A673 (cell line): Measurements from ENCODE around the gene ZPBP2.

Source experiments
- CTCF ChIP-seq: fragments of 300-800, 200-600 bp; sonication (generic); conservative IDR thresholded peaks from 2 replicates; pipeline ENCODE4 v1.5.1; 2017; ENCODE audit warnings: low read depth, mild to moderate bottlenecking, antibody characterized with exemption, low read length, moderate library complexity, mixed read lengths
- EZH2 ChIP-seq: fragments of 200-600 bp; sonication (generic); IDR thresholded peaks from 2 replicates; pipeline ENCODE4 v1.6.1; 2017; ENCODE audit warnings: borderline replicate concordance, low read depth, mild to moderate bottlenecking, mixed read lengths, antibody characterized with exemption, low read length; ENCODE audit not compliant: poor library complexity, severe bottlenecking

GRCh38 chr17:39925282-39926134 lies 57.5 kb downstream of the ZPBP2 start:
- TF ChIP-seq EZH2 (no peak), CTCF (no peak)
